ENCODE data around the gene SIM2.

SIM2 gene

GRCh38 chr21:36688324-36688723, 10.6 kb upstream of the SIM2 start:
- no peak for DNase-seq (ENCODE audit: low read depth)

GRCh38 chr21:36689324-36689723, 9.6 kb upstream of the SIM2 start:
- DNase-seq (ENCODE audit: low read depth), result no peak

- no peak for DNase-seq (ENCODE audit: low read depth)
These were observed 8.0 kb upstream of the SIM2 start for GRCh38 chr21:36690628-36691554.

- DNase-seq (ENCODE audit: low read depth), result no peak
These were observed 7.3 kb upstream of the SIM2 start for GRCh38 chr21:36691555-36692041.

GRCh38 chr21:36692114-36692834, 6.6 kb upstream of the SIM2 start:
- DNase-seq (ENCODE audit: low read depth), result no peak

- DNase-seq (ENCODE audit: low read depth), result no peak
These were observed 6.0 kb upstream of the SIM2 start for GRCh38 chr21:36692835-36693488.

GRCh38 chr21:36693489-36694030, 5.4 kb upstream of the SIM2 start:
- DNase-seq (ENCODE audit: low read depth), result no peak

- no peak for DNase-seq (ENCODE audit: low read depth)
These were observed 4.8 kb upstream of the SIM2 start for GRCh38 chr21:36694031-36694515.

- no peak for DNase-seq (ENCODE audit: low read depth)
These were observed 4.2 kb upstream of the SIM2 start for GRCh38 chr21:36694593-36695282.

GRCh38 chr21:36695283-36695634, 3.7 kb upstream of the SIM2 start:
- DNase-seq (ENCODE audit: low read depth), result no peak

GRCh38 chr21:36695671-36696389, 3.1 kb upstream of the SIM2 start:
- no peak for DNase-seq (ENCODE audit: low read depth)

GRCh38 chr21:36696390-36697059, 2.4 kb upstream of the SIM2 start:
- DNase-seq (ENCODE audit: low read depth), result no peak

GRCh38 chr21:36697060-36697850, 1.7 kb upstream of the SIM2 start:
- DNase-seq (ENCODE audit: low read depth), result no peak

GRCh38 chr21:36697851-36698384, 997 bp upstream of the SIM2 start:
- no peak for DNase-seq (ENCODE audit: low read depth)

GRCh38 chr21:36698385-36698980, 432 bp upstream of the SIM2 start:
- DNase-seq (ENCODE audit: low read depth), result no peak

- DNase-seq (ENCODE audit: low read depth), result no peak
These were observed 805 bp downstream of the SIM2 start for GRCh38 chr21:36699546-36700294.

- DNase-seq (ENCODE audit: low read depth), result no peak
These were observed 1.5 kb downstream of the SIM2 start for GRCh38 chr21:36700295-36700970.

Measured in stimulated activated CD8-positive, alpha-beta memory T cell treated with anti-CD3 and anti-CD28 coated beads, Interleukin-7, amount 100 ng/mL, for 24 hours (primary cell).